Measurements from ENCODE around the gene SLC38A2.

SLC38A2 gene

GRCh38 chr12:46395388-46395787, 22.8 kb upstream of the SLC38A2 start:
- no peak for DNase-seq (ENCODE audit: low read depth)

GRCh38 chr12:46391630-46392029, 19.1 kb upstream of the SLC38A2 start:
- DNase-seq (ENCODE audit: low read depth), result no peak

- DNase-seq (ENCODE audit: low read depth), result no peak
Measured at GRCh38 chr12:46390881-46391280, 18.3 kb upstream of the SLC38A2 start.

- no peak for DNase-seq (ENCODE audit: low read depth)
Measured at GRCh38 chr12:46390304-46390703, 17.7 kb upstream of the SLC38A2 start.

GRCh38 chr12:46389031-46389616, 16.6 kb upstream of the SLC38A2 start:
- no peak for DNase-seq (ENCODE audit: low read depth)

GRCh38 chr12:46388427-46389021, 16.0 kb upstream of the SLC38A2 start:
- DNase-seq (ENCODE audit: low read depth), result no peak

- DNase-seq (ENCODE audit: low read depth), result no peak
Measured at GRCh38 chr12:46387670-46388069, 15.1 kb upstream of the SLC38A2 start.

- DNase-seq (ENCODE audit: low read depth), result no peak
Measured at GRCh38 chr12:46386877-46387629, 14.5 kb upstream of the SLC38A2 start.

- no peak for DNase-seq (ENCODE audit: low read depth)
Measured at GRCh38 chr12:46386360-46386867, 13.8 kb upstream of the SLC38A2 start.

- DNase-seq (ENCODE audit: low read depth), result no peak
Measured at GRCh38 chr12:46385438-46385837, 12.9 kb upstream of the SLC38A2 start.

- DNase-seq (ENCODE audit: low read depth), result no peak
Measured at GRCh38 chr12:46384451-46385309, 12.1 kb upstream of the SLC38A2 start.

GRCh38 chr12:46383654-46384450, 11.3 kb upstream of the SLC38A2 start:
- peak; percentile 56 for DNase-seq (ENCODE audit: low read depth)

- peak; percentile 91 for DNase-seq (ENCODE audit: low read depth)
Measured at GRCh38 chr12:46382964-46383653, 10.5 kb upstream of the SLC38A2 start.

- DNase-seq (ENCODE audit: low read depth), result no peak
Measured at GRCh38 chr12:46382408-46382963, 9.9 kb upstream of the SLC38A2 start.

GRCh38 chr12:46380881-46381280, 8.3 kb upstream of the SLC38A2 start:
- DNase-seq (ENCODE audit: low read depth), result no peak

- no peak for DNase-seq (ENCODE audit: low read depth)
Measured at GRCh38 chr12:46380022-46380796, 7.6 kb upstream of the SLC38A2 start.

- DNase-seq (ENCODE audit: low read depth), result no peak
Measured at GRCh38 chr12:46379352-46379751, 6.8 kb upstream of the SLC38A2 start.

- no peak for DNase-seq (ENCODE audit: low read depth)
Measured at GRCh38 chr12:46378530-46378929, 6.0 kb upstream of the SLC38A2 start.

GRCh38 chr12:46377678-46378077, 5.1 kb upstream of the SLC38A2 start:
- DNase-seq (ENCODE audit: low read depth), result no peak

- DNase-seq (ENCODE audit: low read depth), result no peak
Measured at GRCh38 chr12:46376579-46376978, 4.0 kb upstream of the SLC38A2 start.
